Liver (tissue), 9 donors: Measurements from ENCODE around the gene S100A16. TPM values are rescaled to one million over a fixed set of nuclear protein-coding genes. Genes with fewer than 3 reads are reported as not detected.

Experiments
- DNase-seq: peaks from one replicate; pipeline ENCODE4 v3.0.0-alpha.2; 2017; ENCODE audit warnings: low spot score
- H3K27ac ChIP-seq, 2 donors: one replicate each; pipeline ENCODE4 v1.7.0; 2013; ENCODE audit warnings: inconsistent platforms in 2 of 2, low read length in 2 of 2, control low read depth in 1 of 2, low read depth in 1 of 2, mild to moderate bottlenecking in 1 of 2
- H3K27me3 ChIP-seq, 4 donors: one replicate each; pipeline versions ENCODE4 v1.6.1 to v1.7.0; 2013; ENCODE audit warnings: low read length in 3 of 4, inconsistent platforms in 1 of 4, mild to moderate bottlenecking in 1 of 4, moderate library complexity in 1 of 4; ENCODE audit not compliant: control insufficient read depth in 4 of 4, insufficient read depth in 4 of 4
- H3K36me3 ChIP-seq, 4 donors: one replicate each; pipeline versions ENCODE4 v1.6.1 to v1.7.0; 2013; ENCODE audit warnings: low read length in 3 of 4, mild to moderate bottlenecking in 3 of 4, low read depth in 1 of 4, moderate library complexity in 1 of 4; ENCODE audit not compliant: control insufficient read depth in 4 of 4, insufficient read depth in 3 of 4
- H3K4me1 ChIP-seq, 4 donors: one replicate each; pipeline versions ENCODE4 v1.6.1 to v1.7.0; 2013; ENCODE audit warnings: low read length in 3 of 4, mild to moderate bottlenecking in 3 of 4, moderate library complexity in 1 of 4; ENCODE audit not compliant: control insufficient read depth in 4 of 4, insufficient read depth in 4 of 4
- H3K4me3 ChIP-seq, 3 donors: one replicate each; pipeline versions ENCODE4 v1.6.1 to v1.7.0; 2013; ENCODE audit warnings: low read length in 3 of 3, control low read depth in 1 of 3, low read depth in 1 of 3, mild to moderate bottlenecking in 1 of 3
- H3K9ac ChIP-seq, 2 donors: one replicate each; pipeline ENCODE4 v1.7.0; 2013; ENCODE audit warnings: low read length in 2 of 2, mild to moderate bottlenecking in 2 of 2, moderate library complexity in 2 of 2, control low read depth in 1 of 2, low read depth in 1 of 2
- H3K9me3 ChIP-seq, 4 donors: one replicate each; pipeline versions ENCODE4 v1.6.1 to v1.7.0; 2013; ENCODE audit warnings: low read length in 3 of 4; ENCODE audit not compliant: control insufficient read depth in 4 of 4
- EGR1 ChIP-seq, 2 donors: IDR thresholded peaks; 2 replicates each; pipeline ENCODE4 v1.6.1; 2016 to 2018; ENCODE audit warnings: antibody characterized with exemption in 2 of 2, low read depth in 2 of 2
- FOXA1 ChIP-seq: IDR thresholded peaks from 2 replicates; pipeline ENCODE4 v1.6.1; 2016; ENCODE audit warnings: antibody characterized with exemption
- FOXA2 ChIP-seq: IDR thresholded peaks from 2 replicates; pipeline ENCODE4 v1.6.1; 2016; ENCODE audit warnings: antibody characterized with exemption
- GABPA ChIP-seq, 2 donors: IDR thresholded peaks in 1 of 2; conservative IDR thresholded peaks in 1 of 2; 2 replicates each; pipeline ENCODE4 v1.6.1; 2016; ENCODE audit warnings: antibody characterized with exemption in 2 of 2, mild to moderate bottlenecking in 1 of 2, moderate library complexity in 1 of 2
- JUND ChIP-seq, 2 donors: IDR thresholded peaks; 2 replicates each; pipeline ENCODE4 v1.6.1; 2016; ENCODE audit warnings: antibody characterized with exemption in 2 of 2
- NR2F2 ChIP-seq: IDR thresholded peaks from 2 replicates; pipeline ENCODE4 v1.6.1; 2016; ENCODE audit warnings: antibody characterized with exemption
- RXRA ChIP-seq, 2 donors: IDR thresholded peaks; 2 replicates each; pipeline ENCODE4 v1.6.1; 2017 to 2018; ENCODE audit warnings: antibody characterized with exemption in 2 of 2, mild to moderate bottlenecking in 1 of 2
- SP1 ChIP-seq: IDR thresholded peaks from 2 replicates; pipeline ENCODE4 v1.6.1; 2018; ENCODE audit warnings: antibody characterized with exemption, mild to moderate bottlenecking
- TAF1 ChIP-seq: conservative IDR thresholded peaks from 2 replicates; pipeline ENCODE4 v1.6.1; 2016; ENCODE audit warnings: antibody characterized with exemption, mild to moderate bottlenecking
- YY1 ChIP-seq: IDR thresholded peaks from 2 replicates; pipeline ENCODE4 v1.6.1; 2016; ENCODE audit warnings: antibody characterized with exemption, mild to moderate bottlenecking
- WGBS: extraction: QIAGEN DNeasy Blood & Tissue Kit; methylation state at CpG from one replicate; pipeline ENCODE4 v1.1.7; 2013; 5-methylcytosine and 5-hydroxymethylcytosine counted together
- polyA plus RNA-seq, 2 donors: library from polyadenylated mRNA; stranded (reverse) in 1 of 2; unstranded in 1 of 2; fragments of 200-250 nt in 1 of 2; fragments of >200 nt in 1 of 2; fragmentation: Nextera tagmentation in 1 of 2; extraction: Ambion mirVana in 1 of 2; gene quantifications; one replicate each; pipeline versions ENCODE4 v1.2.1 to v1.2.3, GENCODE V29; 2013 to 2015
- total RNA-seq, 2 donors: library from RNA; depleted of rRNA; stranded (reverse); fragments of >200 nt; gene quantifications; one replicate each; pipeline ENCODE4 v1.2.3, GENCODE V29; 2014
- TF ChIP-seq, protein P1 (sequence below): IDR thresholded peaks from 2 replicates; pipeline ENCODE4 v1.6.1; 2016; ENCODE audit warnings: antibody characterized with exemption, mild to moderate bottlenecking
- TF ChIP-seq, protein P2 (sequence below): IDR thresholded peaks from 2 replicates; pipeline ENCODE4 v1.6.1; 2016; ENCODE audit warnings: antibody characterized with exemption
- TF ChIP-seq, protein P3 (sequence below): IDR thresholded peaks from 2 replicates; pipeline ENCODE4 v1.6.1; 2016; ENCODE audit warnings: antibody characterized with exemption
- TF ChIP-seq, protein P4 (sequence below): IDR thresholded peaks from 2 replicates; pipeline ENCODE4 v1.6.1; 2016; ENCODE audit warnings: antibody characterized with exemption
- donor health status: healthy.
- donor health status: healthy.
- donor health status: healthy.
- donor health status: healthy.
- donor health status: healthy.

Gene S100A16
- total and polyA plus RNA-seq, 4 donors = 27.3 to 142 (median 81.8) TPM

DNA sequence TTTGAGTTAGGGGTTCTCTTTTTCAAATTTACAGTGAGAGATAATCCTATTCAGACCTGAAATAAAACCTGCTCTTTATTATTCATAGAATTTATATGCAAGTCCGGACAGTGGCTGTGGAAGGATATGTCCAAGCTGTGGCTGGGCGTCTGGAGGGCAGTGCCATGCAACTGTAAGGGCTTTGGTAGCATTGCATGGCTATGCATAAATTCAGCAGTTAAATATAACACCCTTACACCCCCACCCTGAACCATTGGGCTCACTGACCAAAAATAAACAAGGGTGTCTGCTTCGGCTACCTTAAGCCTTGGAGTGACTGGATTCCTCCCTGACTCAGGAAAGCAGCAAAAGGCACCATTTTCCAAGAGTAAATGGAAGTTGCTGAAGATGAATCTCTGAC is 26.3 kb upstream of the S100A16 start:
- Histone ChIP-seq H3K27ac (no peak overlapping the region), H3K4me1 (peaks cover 13 to 36% (median 18%) of the 10 kb centered on the region in 4 donors)
- TF ChIP-seq, protein P1, sequence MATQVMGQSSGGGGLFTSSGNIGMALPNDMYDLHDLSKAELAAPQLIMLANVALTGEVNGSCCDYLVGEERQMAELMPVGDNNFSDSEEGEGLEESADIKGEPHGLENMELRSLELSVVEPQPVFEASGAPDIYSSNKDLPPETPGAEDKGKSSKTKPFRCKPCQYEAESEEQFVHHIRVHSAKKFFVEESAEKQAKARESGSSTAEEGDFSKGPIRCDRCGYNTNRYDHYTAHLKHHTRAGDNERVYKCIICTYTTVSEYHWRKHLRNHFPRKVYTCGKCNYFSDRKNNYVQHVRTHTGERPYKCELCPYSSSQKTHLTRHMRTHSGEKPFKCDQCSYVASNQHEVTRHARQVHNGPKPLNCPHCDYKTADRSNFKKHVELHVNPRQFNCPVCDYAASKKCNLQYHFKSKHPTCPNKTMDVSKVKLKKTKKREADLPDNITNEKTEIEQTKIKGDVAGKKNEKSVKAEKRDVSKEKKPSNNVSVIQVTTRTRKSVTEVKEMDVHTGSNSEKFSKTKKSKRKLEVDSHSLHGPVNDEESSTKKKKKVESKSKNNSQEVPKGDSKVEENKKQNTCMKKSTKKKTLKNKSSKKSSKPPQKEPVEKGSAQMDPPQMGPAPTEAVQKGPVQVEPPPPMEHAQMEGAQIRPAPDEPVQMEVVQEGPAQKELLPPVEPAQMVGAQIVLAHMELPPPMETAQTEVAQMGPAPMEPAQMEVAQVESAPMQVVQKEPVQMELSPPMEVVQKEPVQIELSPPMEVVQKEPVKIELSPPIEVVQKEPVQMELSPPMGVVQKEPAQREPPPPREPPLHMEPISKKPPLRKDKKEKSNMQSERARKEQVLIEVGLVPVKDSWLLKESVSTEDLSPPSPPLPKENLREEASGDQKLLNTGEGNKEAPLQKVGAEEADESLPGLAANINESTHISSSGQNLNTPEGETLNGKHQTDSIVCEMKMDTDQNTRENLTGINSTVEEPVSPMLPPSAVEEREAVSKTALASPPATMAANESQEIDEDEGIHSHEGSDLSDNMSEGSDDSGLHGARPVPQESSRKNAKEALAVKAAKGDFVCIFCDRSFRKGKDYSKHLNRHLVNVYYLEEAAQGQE = no peak
- no peak for TF ChIP-seq GABPA (IDR thresholded peaks at IDR 0.05 in 1 of 2, conservative IDR thresholded peaks at IDR 0.05 in 1 of 2)
- TF ChIP-seq JUND (IDR thresholded peaks at IDR 0.05) = no peak
- no peak for TF ChIP-seq YY1
- no peak for TF ChIP-seq FOXA2

DNA sequence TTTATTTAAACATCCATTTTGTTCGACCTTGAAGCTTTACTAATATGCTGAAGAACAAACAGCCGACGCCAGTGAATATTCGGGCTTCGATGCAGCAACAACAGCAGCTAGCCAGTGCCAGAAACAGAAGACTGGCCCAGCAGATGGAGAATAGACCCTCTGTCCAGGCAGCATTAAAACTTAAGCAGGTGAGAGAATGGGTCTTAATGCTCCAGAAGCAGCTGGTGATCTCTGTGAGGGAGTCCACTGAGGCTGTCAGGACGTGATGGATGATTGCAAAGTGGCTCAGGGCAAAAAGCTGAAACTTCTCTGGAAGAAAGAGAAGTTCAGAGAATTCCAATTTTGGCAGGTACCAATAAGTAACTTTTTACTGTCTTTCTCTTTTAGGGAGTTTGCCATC is 25.3 kb upstream of the S100A16 start:
- Histone ChIP-seq H3K4me3 (no peak overlapping the region), H3K4me1 (peaks cover 7 to 33% (median 15%) of the 10 kb centered on the region in 4 donors), H3K9me3 (no peaks in the 10 kb centered on the region), H3K27ac (no peak overlapping the region), H3K36me3 (peaks cover 16 to 60% (median 51%) of the 10 kb centered on the region in 4 donors), H3K9ac (no peak overlapping the region), H3K27me3 (no peaks in the 10 kb centered on the region)
- DNase-seq = no peak
- TF ChIP-seq, protein P2, sequence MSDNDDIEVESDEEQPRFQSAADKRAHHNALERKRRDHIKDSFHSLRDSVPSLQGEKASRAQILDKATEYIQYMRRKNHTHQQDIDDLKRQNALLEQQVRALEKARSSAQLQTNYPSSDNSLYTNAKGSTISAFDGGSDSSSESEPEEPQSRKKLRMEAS = no peak
- TF ChIP-seq FOXA2 (no peak), JUND (IDR thresholded peaks at IDR 0.05) (no peak), FOXA1 (no peak)
- TF ChIP-seq, protein P3, sequence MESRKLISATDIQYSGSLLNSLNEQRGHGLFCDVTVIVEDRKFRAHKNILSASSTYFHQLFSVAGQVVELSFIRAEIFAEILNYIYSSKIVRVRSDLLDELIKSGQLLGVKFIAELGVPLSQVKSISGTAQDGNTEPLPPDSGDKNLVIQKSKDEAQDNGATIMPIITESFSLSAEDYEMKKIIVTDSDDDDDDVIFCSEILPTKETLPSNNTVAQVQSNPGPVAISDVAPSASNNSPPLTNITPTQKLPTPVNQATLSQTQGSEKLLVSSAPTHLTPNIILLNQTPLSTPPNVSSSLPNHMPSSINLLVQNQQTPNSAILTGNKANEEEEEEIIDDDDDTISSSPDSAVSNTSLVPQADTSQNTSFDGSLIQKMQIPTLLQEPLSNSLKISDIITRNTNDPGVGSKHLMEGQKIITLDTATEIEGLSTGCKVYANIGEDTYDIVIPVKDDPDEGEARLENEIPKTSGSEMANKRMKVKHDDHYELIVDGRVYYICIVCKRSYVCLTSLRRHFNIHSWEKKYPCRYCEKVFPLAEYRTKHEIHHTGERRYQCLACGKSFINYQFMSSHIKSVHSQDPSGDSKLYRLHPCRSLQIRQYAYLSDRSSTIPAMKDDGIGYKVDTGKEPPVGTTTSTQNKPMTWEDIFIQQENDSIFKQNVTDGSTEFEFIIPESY = no peak
- WGBS = 82% methylated on average over 6 of the region's 6 CpGs

More for the DNA sequence above, 26.3 kb upstream of the S100A16 start:
- Histone ChIP-seq H3K4me3 (no peak overlapping the region), H3K9ac (no peak overlapping the region), H3K27me3 (no peaks in the 10 kb centered on the region), H3K36me3 (peaks cover 16 to 61% (median 52%) of the 10 kb centered on the region in 4 donors), H3K9me3 (no peaks in the 10 kb centered on the region)
- no peak for DNase-seq
- 92% methylated on average over 3 of the region's 3 CpGs for WGBS

DNA sequence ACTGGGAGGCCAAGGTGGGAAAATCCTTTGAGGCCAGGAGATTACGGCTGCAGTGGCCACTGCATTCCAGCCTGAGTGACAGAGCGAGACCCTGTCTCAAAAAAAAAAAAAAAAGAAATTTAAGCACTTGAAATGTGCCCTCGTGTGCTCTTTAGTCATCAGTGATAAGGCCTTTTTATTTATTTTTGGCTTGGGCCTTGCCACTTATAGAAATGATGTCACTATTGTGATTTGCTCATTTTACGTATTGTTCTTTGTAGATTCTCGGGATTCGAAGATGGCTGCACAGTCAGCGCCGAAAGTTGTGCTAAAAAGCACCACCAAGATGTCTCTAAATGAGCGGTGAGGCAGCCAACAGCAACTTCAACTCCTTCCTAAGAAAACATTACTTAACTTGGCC is 23.4 kb upstream of the S100A16 start:
- WGBS = 96% methylated on average over 9 of the region's 9 CpGs
- H3K9me3 ChIP-seq = no peaks in the 10 kb centered on the region
- TF ChIP-seq SP1 (no peak), NR2F2 (no peak), EGR1 (IDR thresholded peaks at IDR 0.05; ENCODE audit: low read depth in 2 of 2) (no peak), TAF1 (no peak), FOXA2 (no peak), RXRA (IDR thresholded peaks at IDR 0.05) (no peak), YY1 (no peak), JUND (IDR thresholded peaks at IDR 0.05) (no peak)
- TF ChIP-seq, protein P3 = no peak
- TF ChIP-seq, protein P1 = no peak
- TF ChIP-seq, protein P4, sequence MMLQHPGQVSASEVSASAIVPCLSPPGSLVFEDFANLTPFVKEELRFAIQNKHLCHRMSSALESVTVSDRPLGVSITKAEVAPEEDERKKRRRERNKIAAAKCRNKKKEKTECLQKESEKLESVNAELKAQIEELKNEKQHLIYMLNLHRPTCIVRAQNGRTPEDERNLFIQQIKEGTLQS = no peak
- peaks cover 12 to 28% (median 13%) of the 10 kb centered on the region in 4 donors for H3K4me1 ChIP-seq
- no peak overlapping the region for H3K9ac ChIP-seq
- no peak overlapping the region for H3K4me3 ChIP-seq
- H3K27me3 ChIP-seq = no peaks in the 10 kb centered on the region
- peaks cover 11 to 43% (median 35%) of the 10 kb centered on the region in 4 donors for H3K36me3 ChIP-seq
- no peak for DNase-seq
- H3K27ac ChIP-seq = no peak overlapping the region
